Heart left ventricle (tissue), 13 donors: ENCODE data around the gene IGSF11.
"Not testable (repeated sequence)": the region's sequence is repeated elsewhere in the genome, so short reads cannot be mapped to it uniquely, and the experiment has no call there.

Experiments used
- CTCF ChIP-seq, 12 donors: fragments of 200-600 bp; sonication (generic) in 4 of 12; IDR thresholded peaks; one replicate each; pipeline versions ENCODE4 v1.5.0 to v1.8.0; 2018 to 2022; ENCODE audit warnings: antibody characterized with exemption in 12 of 12, mild to moderate bottlenecking in 5 of 12
- POLR2A ChIP-seq, 2 donors: fragments of 450-650 bp; IDR thresholded peaks; one replicate each; pipeline ENCODE4 v1.6.1; 2017; ENCODE audit warnings: antibody characterized with exemption in 2 of 2, mild to moderate bottlenecking in 2 of 2, moderate library complexity in 2 of 2
- donor health status: ischemic (EF 13 %, LVEDD 7.1; RV severe dilation, severe dysfunction).
- donor health status: DM: no; HTN: yes; CAD: no.
- donor health status: DM: no; HTN: no; CAD: no.
- donor health status: ischemic (EF 25% LVEDD 6.9; RV normal size, moderate dysfunction).
- donor health status: ischemic (EF 25% LVEDD 5.7; RV mildly dilated, moderate dysfunction).
- donor health status: ischemic (EF 35%, LVEDD 5.7; RV mildly dilated, moderate dysfunction).
- donor health status: nonischemic (EF 11% LVEDD 7.7; RV severe dilation, severe dysfunction).
- donor health status: DM: yes; HTN: yes; CAD: no.
- donor health status: PGD.
- donor health status: ischemic (EF 29% LVEDD 5.4; RV normal size, mild dysfunction).
- donor health status: nonischemic (EF 23%, LVEDD 6.1; RV moderate dilation, normal function).

- not testable (repeated sequence) for TF ChIP-seq CTCF, POLR2A (IDR thresholded peaks at IDR 0.05)
Measured at GRCh38 chr3:119072451-119072850, 37.8 kb upstream of the IGSF11 start.
